GM20000 (cell line): Measurements from ENCODE around the gene MYH14.

ENCODE experiments used
- DNase-seq: peaks from one replicate; pipeline ENCODE4 v3.0.0; 2012; ENCODE audit warnings: low spot score
- TF ChIP-seq, protein P1 (sequence below): IDR thresholded peaks from 2 replicates; pipeline ENCODE4 v1.5.1; 2012; ENCODE audit warnings: mild to moderate bottlenecking, control low read depth; ENCODE audit errors: extremely low read depth, missing control alignments

MYH14 gene

GRCh38 chr19:50290775-50291174 is 87.4 kb downstream of the MYH14 start:
- DNase-seq: no peak
- TF ChIP-seq, protein P1, sequence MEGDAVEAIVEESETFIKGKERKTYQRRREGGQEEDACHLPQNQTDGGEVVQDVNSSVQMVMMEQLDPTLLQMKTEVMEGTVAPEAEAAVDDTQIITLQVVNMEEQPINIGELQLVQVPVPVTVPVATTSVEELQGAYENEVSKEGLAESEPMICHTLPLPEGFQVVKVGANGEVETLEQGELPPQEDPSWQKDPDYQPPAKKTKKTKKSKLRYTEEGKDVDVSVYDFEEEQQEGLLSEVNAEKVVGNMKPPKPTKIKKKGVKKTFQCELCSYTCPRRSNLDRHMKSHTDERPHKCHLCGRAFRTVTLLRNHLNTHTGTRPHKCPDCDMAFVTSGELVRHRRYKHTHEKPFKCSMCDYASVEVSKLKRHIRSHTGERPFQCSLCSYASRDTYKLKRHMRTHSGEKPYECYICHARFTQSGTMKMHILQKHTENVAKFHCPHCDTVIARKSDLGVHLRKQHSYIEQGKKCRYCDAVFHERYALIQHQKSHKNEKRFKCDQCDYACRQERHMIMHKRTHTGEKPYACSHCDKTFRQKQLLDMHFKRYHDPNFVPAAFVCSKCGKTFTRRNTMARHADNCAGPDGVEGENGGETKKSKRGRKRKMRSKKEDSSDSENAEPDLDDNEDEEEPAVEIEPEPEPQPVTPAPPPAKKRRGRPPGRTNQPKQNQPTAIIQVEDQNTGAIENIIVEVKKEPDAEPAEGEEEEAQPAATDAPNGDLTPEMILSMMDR: no peak

DNA sequence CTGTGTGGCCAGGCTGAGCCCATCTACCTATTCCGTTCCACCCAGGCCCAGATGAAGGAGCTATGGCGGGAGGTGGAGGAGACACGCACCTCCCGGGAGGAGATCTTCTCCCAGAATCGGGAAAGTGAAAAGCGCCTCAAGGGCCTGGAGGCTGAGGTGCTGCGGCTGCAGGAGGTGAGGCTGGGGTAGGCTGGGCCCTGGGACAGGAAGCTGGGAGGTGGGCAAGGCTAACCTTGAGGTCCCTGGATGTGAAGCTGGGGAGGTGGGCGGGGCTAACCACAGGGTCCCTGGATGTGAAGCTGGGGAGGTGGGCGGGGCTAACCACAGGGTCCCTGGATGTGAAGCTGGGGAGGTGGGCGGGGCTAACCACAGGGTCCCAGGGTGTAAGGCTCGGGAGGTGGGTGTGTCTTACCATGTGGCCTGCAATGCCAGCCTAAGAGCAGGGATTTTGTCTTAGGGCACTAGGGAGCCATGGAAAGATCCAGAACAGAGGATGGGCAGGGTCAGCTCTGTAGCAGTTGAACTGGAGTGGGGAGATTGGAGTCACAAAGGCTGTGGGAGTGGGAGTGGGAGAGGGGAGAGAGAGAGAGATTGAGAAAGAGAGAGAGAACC is 88.9 kb downstream of the MYH14 start:
- TF ChIP-seq, protein P1: no peak
- no peak for DNase-seq

GRCh38 chr19:50293263-50294004 is 90.0 kb downstream of the MYH14 start:
- no peak for DNase-seq
- TF ChIP-seq, protein P1: no peak

DNA sequence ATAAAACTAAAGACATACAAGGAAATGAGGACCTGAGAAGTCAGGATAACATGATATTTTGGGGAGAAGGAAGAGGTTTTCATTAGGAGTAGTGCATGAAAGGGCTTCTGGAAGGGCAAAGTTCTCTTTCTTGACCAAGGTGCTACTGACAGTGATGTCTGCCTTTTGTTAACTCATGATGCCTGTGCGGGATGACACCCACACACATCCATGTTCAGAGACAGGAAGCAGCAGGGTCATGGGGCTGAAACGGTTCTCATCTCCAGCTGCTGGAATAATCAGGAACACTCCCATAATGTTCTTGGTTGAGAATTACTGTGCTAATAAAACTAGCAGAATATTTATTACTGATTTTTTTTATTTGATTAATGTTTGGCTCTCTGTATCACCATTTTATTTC is 96.6 kb downstream of the MYH14 start:
- DNase-seq: no peak
- TF ChIP-seq, protein P1: no peak

GRCh38 chr19:50300814-50301606 is 97.6 kb downstream of the MYH14 start:
- DNase-seq: no peak
- TF ChIP-seq, protein P1: no peak

DNA sequence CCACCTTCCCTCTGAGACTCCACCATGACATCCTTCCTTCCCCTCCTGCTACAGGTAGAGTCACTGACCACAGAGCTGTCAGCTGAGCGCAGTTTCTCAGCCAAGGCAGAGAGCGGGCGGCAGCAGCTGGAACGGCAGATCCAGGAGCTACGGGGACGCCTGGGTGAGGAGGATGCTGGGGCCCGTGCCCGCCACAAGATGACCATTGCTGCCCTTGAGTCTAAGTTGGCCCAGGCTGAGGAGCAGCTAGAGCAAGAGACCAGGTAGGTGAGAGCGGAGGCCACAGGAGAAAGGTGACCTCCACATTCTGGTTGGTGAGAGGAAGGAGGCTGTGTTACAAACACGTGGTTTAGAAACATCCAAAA is 98.2 kb downstream of the MYH14 start:
- TF ChIP-seq, protein P1: no peak
- DNase-seq: no peak

DNA sequence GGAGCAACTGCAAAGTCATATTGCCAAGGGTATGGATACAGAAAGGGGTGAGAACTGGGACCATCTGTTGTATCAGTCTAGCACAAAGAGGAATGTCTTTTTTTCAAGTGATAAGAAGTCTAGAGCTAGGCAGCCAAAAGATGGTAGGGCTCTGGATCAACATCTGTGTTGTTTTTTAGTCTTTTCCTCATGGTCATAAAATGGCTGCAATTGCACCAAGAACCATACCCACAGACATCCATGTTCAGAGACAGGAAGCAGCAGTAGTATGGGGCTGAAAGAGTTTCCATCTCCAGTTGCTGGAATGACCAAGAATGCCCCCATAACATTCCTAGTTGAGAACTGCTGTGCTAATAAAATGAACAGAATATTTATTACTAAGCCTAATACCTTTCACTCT is 100.1 kb downstream of the MYH14 start:
- TF ChIP-seq, protein P1: no peak
- no peak for DNase-seq
